ENCODE results near the gene GOLGA6L10.
"Not testable (repeated sequence)": the region's sequence is repeated elsewhere in the genome, so short reads cannot be mapped to it uniquely, and the experiment has no call there.

Gene GOLGA6L10

GRCh38 chr15:82342632-82343374, 6.5 kb downstream of the GOLGA6L10 start:
- FAIRE-seq = not testable (repeated sequence)

- FAIRE-seq = not testable (repeated sequence)
These were observed 10.7 kb downstream of the GOLGA6L10 start for GRCh38 chr15:82338573-82338972.

DNA sequence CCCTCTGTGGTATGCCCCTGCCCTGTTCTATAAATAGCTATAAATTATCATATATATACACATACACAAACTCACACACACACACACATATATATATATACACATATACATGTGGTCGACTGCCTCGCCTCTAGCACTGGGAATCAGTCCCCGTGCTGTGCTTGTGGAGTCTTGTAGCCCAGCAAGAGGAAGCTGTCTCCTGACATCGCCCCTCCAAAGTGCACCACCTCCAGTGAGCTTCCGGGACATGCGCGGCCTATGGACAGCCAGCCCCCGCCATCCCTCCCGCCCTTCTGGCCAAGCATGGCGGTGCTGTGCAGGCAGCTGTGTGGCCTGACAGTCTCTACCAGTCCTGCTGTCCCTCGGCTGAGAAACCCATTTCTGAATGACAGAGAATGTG, 11.2 kb downstream of the GOLGA6L10 start:
- FAIRE-seq = not testable (repeated sequence)

DNA sequence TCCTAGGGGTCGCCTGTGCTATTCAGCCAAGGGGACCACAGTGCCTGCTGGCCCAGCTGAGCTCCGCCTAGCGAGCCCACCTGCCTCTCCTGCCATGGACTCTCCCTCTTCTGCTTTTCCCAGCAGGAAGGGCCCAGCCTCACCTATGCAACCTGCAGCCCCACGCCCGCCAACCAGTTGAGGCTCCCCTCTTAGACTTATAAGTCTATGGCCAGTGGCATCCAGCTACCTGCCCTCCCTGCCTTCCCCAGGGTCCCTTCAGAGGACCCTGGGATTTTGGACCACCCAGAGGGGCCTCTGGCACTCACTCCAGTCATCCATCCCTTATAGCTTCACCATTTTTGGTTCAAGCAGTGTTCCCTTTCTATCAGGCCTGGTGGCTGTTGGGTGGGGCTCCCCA, 12.2 kb downstream of the GOLGA6L10 start:
- not testable (repeated sequence) for FAIRE-seq

GRCh38 chr15:82336180-82336647, 13.1 kb downstream of the GOLGA6L10 start:
- not testable (repeated sequence) for FAIRE-seq

DNA sequence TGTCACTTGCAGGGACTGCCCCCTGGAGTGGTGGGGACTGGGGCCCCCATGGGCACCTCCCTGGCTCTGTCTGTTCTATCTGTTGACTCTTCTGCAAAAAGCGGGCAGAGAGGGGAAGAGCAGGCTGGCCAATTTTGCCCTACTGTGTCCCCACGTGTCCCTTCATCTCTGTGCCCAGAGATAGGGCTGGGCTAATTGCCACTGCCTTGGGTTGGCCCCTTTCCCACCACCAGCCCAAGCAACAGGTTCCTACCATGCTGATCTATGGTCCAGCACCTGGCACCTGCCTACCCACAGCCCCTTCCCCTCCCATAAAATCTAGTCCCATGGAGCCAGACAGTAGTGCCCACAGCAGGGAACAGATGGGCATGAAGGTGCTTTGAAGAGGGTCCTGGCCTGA, 14.3 kb downstream of the GOLGA6L10 start:
- not testable (repeated sequence) for FAIRE-seq

GRCh38 chr15:82334554-82334932, 14.7 kb downstream of the GOLGA6L10 start:
- FAIRE-seq = not testable (repeated sequence)

- FAIRE-seq = not testable (repeated sequence)
These were observed 15.4 kb downstream of the GOLGA6L10 start for GRCh38 chr15:82333603-82334553.

GRCh38 chr15:82332711-82333602, 16.3 kb downstream of the GOLGA6L10 start:
- FAIRE-seq = not testable (repeated sequence)

GRCh38 chr15:82331576-82332304, 17.5 kb downstream of the GOLGA6L10 start:
- not testable (repeated sequence) for FAIRE-seq

DNA sequence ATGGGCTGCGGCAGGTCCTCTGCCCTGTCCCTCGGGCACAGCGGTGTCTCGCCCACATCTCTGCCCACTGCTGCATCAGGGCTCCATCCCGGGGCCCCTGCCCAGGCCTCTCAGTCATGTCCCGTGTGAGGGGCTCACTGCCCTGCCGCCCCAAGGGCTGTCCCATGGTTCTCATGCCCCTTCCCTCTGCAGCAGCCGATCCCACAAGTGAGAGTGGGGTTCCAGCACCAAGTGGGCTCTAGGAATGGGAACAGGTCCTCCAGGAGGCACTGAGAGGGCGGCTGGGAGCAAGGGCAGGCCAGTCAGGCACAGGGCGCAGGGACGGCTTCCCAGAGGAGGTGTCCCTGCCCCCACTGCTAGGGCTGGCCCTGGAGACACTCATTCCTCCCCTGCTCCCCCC, 18.4 kb downstream of the GOLGA6L10 start:
- not testable (repeated sequence) for FAIRE-seq

DNA sequence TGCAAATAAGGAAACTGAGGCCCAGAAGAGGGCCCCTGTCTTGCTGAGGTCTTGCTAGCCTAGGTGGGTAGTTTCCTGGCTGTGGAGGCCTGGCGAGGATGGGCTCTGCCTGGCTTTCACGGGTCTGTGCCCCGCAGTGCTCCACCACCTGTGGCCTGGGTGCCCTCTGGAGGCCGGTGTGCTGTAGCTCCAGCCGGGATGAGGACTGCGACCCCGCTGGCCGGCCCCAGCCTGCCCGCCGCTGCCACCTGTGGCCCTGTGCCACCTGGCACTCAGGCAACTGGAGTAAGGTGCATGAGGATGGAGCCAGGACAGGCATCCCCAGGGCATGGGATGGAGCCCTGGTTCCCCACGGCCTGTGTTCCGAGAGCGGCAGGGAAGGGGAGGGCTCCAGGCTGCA, 20.2 kb downstream of the GOLGA6L10 start:
- not testable (repeated sequence) for FAIRE-seq

DNA sequence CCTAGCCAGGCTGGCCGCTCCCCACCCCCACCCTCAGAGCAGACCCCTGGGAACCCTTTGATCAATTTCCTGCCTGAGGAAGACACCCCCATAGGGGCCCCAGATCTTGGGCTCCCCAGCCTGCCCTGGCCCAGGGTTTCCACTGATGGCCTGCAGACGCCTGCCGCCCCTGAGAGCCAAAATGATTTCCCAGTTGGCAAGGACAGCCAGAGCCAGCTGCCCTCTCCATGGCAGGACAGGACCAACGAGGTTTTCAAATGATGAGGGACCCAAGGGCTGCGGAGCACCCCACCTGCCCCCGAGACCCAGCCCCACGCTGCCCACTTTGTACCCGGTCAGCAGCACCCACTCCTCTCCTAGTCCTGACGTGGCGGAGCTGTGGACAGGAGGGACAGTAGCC, 21.9 kb downstream of the GOLGA6L10 start:
- not testable (repeated sequence) for FAIRE-seq

DNA sequence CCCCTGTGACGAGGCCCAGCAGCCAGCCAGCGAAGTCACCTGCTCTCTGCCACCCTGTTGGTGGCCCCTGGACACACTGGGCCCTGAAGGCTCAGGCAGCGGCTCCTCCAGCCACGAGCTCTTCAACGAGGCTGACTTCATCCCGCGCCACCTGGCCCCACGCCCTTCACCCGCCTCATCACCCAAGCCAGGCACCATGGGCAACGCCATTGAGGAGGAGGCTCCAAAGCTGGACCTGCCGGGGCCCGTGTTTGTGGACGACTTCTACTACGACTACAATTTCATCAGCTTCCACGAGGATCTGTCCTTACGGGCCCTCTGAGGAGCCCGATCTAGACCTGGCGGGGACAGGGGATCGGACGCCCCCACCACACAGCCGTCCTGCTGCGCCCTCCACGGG, 22.4 kb downstream of the GOLGA6L10 start:
- not testable (repeated sequence) for FAIRE-seq

- not testable (repeated sequence) for FAIRE-seq
These were observed 23.6 kb downstream of the GOLGA6L10 start for GRCh38 chr15:82325646-82326045.

DNA sequence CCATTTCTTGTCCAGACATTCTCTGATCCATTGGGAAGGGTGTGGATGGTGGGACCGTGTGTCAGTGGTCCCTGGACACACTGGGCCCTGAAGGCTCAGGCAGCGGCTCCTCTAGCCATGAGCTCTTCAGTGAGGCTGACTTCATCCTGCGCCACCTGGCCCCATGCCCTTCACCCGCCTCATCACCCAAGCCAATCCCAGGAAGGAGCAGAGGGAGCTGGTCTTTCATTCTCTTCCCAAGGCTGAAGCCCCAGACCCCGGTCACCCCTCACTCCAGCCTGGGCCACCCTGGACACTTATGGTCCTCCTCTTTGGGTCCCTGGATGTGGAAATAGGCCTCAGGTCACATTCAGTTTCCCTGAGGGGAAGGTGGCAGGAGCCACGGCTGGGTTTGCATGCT, 24.4 kb downstream of the GOLGA6L10 start:
- FAIRE-seq = not testable (repeated sequence)

- FAIRE-seq = not testable (repeated sequence)
These were observed 26.8 kb downstream of the GOLGA6L10 start for GRCh38 chr15:82322488-82322887.

DNA sequence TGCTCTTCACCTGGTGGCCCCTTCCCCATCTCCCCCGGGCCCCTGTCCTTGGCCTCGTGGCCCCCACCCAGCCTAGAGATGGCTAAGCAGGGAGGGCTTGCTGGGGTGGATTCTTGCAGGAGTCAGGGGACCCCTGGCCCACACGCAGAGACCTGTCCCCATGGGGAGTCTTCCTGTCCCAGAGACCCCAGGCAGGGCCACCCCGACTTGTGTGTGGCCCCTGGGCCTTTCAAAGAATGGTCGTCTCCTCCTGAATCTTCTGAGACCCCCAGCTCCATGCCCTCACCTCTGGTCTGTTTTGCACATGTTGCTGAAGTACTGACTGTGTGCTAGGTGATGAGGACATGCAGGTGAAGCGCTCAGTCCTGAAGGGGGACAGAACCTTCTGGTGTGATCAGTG, 28.4 kb downstream of the GOLGA6L10 start:
- FAIRE-seq = not testable (repeated sequence)

DNA sequence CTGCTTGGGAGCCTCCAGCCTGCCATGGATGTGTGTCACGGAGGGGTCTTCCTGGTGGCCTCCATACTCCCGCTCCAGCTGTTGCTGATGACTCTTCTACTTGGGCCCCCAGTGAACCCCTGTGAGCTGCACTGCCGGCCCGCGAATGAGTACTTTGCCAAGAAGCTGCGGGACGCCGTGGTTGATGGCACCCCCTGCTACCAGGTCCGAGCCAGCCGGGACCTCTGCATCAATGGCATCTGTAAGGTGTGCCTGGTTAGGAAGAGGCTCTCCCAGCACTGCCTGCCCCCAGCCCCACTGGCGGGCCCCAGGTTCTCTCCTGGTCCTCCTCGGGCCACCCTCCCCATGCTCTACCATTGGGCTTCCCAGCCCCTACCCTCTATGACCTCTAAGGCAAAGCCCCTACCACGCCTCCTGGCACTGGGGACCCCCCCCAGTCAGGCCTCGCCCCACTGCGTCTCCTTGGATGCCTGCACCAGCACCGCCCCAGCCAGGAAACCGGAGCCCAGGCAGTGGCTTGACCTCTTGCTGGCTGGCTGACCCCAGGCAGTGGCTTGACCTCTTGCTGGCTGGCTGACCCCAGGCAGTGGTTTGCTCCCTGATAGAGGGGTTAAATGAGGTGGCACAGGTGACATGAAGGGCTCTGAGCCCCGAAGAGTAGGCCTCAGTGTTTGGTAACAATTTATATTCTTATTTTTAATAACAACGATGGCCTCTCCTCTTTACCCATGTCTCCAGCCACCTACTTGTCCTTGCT, 29.6 kb downstream of the GOLGA6L10 start:
- FAIRE-seq = not testable (repeated sequence)

- not testable (repeated sequence) for FAIRE-seq
These were observed 31.0 kb downstream of the GOLGA6L10 start for GRCh38 chr15:82318281-82318680.

DNA sequence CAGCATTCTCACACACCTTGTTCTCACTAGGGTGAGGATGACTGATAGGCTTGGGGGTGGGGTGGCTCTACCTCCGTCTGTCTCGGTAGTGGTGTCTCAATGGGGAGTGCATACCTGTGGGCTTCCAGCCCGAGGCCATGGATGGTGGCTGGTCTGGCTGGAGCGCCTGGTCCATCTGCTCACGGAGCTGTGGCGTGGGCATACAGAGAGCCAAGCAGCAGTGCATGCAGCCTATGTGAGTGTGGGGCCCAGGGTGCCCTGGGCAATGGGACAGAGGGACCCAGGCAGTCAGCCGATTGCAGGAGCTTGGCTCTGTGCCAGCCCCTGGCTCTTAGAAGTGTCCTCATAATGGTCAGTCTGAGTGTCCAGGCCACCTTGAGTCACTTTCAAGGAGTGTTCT, 31.8 kb downstream of the GOLGA6L10 start:
- FAIRE-seq = not testable (repeated sequence)
